Left lobe of liver (tissue), 2 donors: ENCODE results near the gene NPEPL1. TPM values are rescaled to one million over a fixed set of nuclear protein-coding genes. Genes with fewer than 3 reads are reported as not detected.
"Not testable (repeated sequence)": the region's sequence is repeated elsewhere in the genome, so short reads cannot be mapped to it uniquely, and the experiment has no call there.

Experiments
- ATAC-seq: fragments of 200-7000 bp; cut with Tn5 transposase; one replicate; pipeline ENCODE4 v1.9.1; 2020; ENCODE audit warnings: mild to moderate bottlenecking, moderate library complexity
- DNase-seq: peaks from one replicate; pipeline ENCODE4 v3.0.0-alpha.2; 2020; ENCODE audit warnings: low spot score
- total RNA-seq: library from RNA; stranded (reverse); gene quantifications from one replicate; pipeline ENCODE4 v1.2.1, GENCODE V29; 2021
- donor health status: DM: no; HTN: no; CAD: no; lungs with moderate emphysema.
- donor health status: DM: no; HTN: yes; CAD: no.

Gene NPEPL1
- total RNA-seq, 1 donor from 2014 or later, result 12.8 TPM

DNA sequence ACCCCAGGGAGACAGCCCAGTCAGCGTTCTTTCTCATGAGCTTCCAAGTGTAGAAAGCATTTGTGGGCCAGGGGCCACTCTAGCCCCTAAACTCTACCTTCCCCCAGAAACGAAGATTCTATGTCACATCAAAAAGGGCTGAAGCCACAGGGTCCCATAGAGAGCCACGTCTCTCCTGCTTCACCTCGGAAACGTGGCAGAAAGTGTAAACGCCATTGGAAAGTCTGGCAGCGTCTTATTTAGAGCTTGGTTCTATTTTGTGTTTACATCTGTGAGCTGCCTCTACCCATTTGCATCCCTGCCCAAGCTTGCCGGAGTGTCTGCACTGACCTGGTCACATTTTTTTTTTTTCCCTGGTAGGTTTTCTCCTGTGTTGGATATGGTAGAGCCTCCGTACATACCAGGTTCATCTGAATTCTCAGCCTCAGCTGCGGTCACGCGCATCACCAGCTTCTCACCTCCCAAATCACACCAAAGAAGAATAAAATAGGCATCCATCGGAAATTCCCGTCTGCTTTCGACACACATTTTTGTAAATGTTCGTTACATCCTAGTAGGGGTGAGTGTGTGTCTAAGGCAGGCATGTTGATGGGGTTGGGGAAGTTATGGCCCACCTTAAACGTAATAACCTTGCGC, 62.6 kb downstream of the NPEPL1 start:
- DNase-seq, result no peak
- ATAC-seq, result no peak

DNA sequence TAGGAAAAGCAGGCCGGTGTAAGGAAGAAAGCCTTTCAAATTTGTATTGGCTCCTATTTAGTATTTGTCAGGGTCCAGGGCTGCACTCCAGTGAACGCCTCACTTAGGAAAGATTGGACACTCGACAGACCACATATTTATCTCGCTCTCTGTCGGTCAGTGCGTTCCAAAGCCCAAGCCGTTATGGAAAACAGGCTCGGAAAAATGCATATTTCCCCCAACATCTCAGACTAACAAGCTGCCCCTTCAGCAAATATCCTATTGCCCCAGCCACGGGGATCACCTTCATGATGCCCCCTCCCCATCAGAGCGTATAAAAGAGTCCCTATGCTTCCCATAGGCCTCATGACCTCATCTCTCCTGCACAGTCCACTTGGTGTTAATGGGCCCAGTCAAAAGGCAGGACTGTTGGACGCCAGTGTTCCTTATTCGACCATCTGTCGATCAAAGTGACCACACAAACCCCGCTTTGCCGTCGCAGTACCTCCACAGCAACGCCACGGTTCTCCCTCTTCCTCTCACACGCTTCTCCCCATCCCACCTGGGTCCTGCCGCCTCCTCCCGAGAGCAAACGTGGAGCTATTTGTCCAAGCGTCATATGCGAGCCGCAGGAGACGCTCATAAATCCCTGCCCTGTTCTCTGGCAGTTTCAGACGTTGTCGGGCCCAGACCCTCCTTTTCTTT, 63.3 kb downstream of the NPEPL1 start:
- peak; percentile 21 for DNase-seq
- no peak for ATAC-seq

DNA sequence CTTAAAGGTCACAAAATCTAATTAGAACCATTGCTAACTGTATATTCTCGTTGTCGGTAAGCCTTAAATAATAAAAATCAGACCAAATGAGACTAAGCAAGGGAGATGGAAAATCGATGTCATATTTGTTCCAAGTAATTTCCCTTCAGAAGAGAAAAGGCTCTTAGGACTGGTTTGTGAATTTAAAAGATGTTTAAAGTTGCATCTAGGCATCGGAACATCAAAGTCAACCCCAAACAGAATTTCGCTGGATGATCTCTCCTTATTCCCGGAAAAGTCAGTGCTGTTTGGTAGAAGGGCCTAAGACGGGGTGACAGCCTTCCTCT, 63.8 kb downstream of the NPEPL1 start:
- DNase-seq (no peak), ATAC-seq (no peak)

DNA sequence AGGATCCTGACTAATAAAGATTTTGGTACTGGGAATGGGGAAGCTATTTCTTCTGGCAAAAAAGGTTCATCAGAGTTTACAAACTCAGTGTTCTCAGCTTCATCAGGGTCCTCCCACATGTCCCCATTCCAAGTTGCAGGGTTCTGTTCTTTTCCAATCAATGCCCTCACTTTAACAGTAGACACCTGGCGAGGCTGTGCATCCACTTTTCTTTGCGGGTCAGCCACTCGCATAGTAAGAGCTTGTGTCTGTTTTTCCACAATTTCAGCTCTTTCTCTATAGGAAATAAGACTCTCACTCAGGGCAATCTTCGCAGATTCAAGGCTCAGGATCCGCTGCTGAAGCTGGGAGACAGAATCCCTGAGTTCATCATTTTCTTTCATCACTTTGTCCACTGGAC, 65.0 kb downstream of the NPEPL1 start:
- not testable (repeated sequence) for ATAC-seq

DNA sequence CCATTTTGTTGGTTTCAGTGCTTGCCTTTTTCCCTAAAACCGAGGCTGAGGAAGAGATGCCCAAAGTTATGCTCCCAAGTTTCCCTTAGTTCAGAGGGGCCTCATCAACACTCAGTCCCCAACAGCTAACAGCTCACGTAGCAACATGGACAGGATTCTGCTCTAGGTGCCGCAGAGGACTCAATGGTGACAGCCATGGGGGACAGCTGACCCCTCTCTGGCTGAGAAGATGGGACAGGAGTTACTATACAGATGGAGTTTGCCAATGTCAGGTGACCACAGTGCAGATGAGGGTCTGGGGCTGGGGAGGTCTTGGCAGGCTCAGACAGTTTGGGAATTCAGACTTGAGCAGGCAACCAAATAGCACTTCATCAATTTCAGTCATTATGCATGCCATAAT, 67.3 kb downstream of the NPEPL1 start:
- DNase-seq, result peak; percentile 16
- ATAC-seq, result no peak

More for the DNA sequence above, 65.0 kb downstream of the NPEPL1 start:
- not testable (repeated sequence) for DNase-seq

DNA sequence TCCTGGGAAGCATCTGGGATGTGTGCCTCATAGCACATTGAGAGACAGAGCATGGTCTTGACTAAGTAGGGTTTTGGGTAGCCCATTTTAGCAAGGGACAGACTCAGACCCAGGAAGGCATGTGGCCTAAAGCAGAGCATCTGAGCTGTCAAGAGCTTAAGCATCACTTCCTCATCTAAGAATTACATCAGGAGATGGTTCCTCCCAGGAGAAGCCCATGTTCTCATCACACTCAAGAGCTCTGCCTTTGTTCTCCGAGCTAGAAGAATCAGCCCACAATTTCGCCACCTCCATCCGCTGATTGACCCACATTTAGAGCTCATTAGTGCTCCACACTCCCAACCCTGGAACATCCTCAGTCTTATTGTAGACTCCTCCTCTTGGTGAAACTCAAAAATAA, 68.3 kb downstream of the NPEPL1 start:
- no peak for ATAC-seq
- DNase-seq, result no peak

DNA sequence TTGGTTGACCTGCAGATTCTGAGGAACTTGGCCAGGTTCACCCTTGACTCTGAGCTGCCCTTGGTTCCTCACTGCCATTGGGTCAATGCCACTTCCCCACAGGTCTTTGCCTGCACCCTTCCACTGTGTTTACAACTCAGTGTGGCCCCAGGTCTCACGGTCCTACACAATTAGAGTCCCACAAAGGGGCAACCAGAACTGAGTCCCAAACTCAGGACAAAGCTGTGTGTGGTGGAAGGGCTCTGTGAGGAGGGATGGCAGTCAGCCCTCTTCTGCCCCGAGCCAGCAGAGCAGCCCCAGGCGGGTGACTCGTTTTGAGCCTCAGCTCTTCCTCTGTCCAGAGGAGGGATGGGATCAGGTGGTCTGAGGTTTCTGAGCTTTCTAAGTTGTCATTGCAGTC, 69.5 kb downstream of the NPEPL1 start:
- ATAC-seq (no peak), DNase-seq (peak; percentile 23)

DNA sequence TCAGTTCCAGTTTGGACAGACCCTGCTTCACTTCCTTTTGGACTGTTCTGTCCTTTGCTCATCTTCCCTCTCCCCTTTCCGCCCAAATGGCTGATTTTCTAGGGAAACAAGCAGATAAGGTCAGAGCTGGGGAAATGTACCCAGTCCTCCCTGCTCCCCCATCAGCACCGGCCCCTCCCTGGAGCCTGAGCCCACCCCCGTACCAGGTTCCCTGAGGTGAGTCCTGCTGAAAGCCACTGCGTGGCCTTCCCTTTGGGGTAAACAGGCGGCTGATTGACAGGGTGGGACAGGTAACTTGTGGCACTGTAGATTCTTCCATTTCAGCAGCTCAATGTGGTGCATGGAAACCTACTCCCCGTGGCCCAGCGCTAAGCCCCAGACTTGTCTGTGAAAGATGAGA, 70.5 kb downstream of the NPEPL1 start:
- no peak for ATAC-seq
- no peak for DNase-seq

Other genes with a start within 250 kb of the NPEPL1 start
- 0.13 TPM for gene APCDD1L, start 177.4 kb upstream of the NPEPL1 start, total RNA-seq
- gene STX16, start 41.5 kb upstream of the NPEPL1 start, total RNA-seq, result 25.7 TPM
- 0.35 TPM for gene GNAS-AS1, start 158.1 kb downstream of the NPEPL1 start, total RNA-seq
- gene GNAS, start 159.9 kb downstream of the NPEPL1 start, total RNA-seq, result 305 TPM